Jurkat, Clone E6-1 (cell line): Measurements from ENCODE around the gene EEF2K.
"Not testable (repeated sequence)": the region's sequence is repeated elsewhere in the genome, so short reads cannot be mapped to it uniquely, and the experiment has no call there.

Experiments
- DNase-seq: peaks from one replicate; pipeline ENCODE4 v3.0.0-alpha.2; 2011; ENCODE audit warnings: low read depth, low spot score
- H3K4me3 ChIP-seq: 2 replicates; pipeline ENCODE4 v1.5.1; 2011; ENCODE audit warnings: mild to moderate bottlenecking, low read length, control low read depth, moderate library complexity

Gene EEF2K

GRCh38 chr16:22206842-22207714, 1.0 kb downstream of the EEF2K start:
- DNase-seq, result no peak

DNA sequence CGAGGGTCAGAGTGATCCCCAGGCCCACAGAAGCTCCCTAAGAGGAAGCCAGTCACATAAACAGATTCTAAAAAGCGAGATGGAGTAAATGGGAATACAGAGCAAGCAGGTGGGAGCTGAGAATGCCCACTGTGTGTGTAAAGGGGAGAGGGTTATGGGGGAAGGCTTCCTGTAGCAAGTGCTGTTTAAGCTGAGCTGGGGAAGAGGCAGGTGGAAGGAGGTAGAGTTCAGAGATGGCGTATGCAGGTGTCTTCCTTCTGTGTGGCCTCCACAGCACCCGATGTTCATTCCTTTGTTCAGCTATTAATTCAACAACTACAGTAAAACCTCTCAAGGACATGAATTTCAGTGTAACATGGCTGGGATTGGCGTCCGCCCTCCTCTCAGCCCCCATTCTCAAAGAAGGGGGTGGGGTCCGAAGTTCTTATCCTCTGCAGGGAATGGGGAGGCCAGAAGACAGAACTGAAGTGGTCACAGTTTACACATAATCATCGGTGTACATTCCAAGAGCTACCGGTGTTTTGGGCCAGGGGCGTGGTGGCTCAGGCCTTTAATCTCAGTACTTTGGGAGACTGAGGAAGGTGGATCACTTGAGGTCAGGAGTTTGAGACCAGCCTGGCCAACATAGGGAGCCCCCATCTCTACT, 1.8 kb downstream of the EEF2K start:
- no peak for DNase-seq
- H3K4me3 ChIP-seq, result peak overlapping the region; percentile 82

More at GRCh38 chr16:22206842-22207714, 1.0 kb downstream of the EEF2K start:
- peak overlapping the region; percentile 82 for H3K4me3 ChIP-seq

DNA sequence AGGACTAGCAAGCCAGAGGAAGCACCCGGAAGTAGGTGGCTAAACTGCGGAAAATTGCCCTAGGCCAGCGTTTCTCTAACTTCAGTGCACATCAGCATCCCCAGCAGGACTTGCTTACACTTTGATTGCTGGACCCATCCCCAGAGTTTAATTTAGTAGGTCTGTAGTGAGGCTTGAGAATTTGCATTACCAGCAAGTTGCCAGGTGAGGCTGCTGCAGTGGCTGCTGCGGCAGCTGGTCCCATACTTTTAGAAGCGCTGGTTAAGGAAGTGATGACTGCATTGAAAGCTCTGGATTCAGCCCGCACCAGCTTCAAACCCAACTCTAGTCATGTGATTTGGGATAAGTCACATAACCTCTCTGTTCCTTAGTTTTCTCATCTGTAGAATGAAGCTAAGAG, 4.2 kb downstream of the EEF2K start:
- H3K4me3 ChIP-seq, result no peak overlapping the region
- DNase-seq, result no peak

- no peak for DNase-seq
- H3K4me3 ChIP-seq, result no peak overlapping the region
Observed at GRCh38 chr16:22210854-22211253, 4.8 kb downstream of the EEF2K start.

- no peak for DNase-seq
Observed at GRCh38 chr16:22213236-22213635, 7.2 kb downstream of the EEF2K start.

DNA sequence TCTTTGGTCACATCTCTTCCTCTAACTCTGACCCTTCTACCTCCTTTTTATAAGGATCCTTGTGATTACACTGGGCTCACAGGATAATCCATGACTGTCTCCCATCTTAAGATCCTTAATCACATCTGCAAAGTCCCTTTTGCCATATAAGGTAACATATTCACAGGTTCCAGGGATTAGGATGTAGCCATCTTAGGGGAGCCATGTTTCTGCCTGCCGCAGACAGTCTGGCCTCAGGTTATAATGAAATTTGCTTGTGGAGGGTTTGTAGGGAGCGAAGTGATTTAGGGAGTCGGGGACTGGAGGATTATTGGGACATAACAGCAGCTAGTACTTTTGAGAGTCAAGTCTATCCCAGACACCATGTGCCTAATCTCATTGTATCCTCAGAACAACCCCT, 7.7 kb downstream of the EEF2K start:
- no peak overlapping the region for H3K4me3 ChIP-seq
- no peak for DNase-seq

More at GRCh38 chr16:22213236-22213635, 7.2 kb downstream of the EEF2K start:
- H3K4me3 ChIP-seq, result no peak overlapping the region

DNA sequence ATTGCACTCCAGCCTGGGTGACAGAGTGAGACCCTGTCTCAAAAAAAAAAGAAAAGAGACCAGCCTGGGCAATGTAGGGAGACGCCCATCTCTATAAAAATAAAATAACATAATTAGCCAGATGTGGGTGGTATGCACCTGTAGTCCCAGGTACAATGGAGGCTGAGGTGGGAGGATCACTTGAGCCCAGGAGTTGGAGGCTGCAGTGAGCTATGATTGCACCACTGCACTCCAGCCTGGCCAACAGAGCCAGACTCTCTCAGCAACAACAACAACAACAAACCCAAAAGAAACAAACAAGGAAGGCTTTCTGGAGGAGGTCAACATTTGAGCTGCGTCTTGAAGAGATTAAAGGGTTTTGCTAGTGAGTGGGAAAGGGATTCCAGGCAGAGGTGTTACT, 8.3 kb downstream of the EEF2K start:
- no peak for DNase-seq
- no peak overlapping the region for H3K4me3 ChIP-seq

DNA sequence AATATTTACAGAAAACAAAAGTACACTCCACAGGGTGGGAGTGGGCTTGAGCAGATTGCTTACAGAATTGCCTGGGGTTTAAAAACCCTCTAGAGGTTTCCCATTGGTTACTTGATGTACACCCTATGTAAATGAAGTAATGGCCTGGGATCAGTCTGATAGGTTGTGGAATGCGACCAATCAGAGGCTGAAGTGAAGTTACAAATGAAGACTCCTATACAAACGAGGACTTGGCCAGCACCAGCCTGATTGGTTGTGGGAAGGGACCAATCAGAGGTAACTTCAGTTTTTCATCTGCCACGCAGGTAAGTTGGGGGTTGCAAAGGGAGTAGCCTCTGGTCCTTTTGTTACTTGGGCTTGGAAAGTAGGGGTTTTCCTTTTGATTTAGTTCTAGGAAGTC, 8.8 kb downstream of the EEF2K start:
- no peak overlapping the region for H3K4me3 ChIP-seq
- DNase-seq, result no peak

DNA sequence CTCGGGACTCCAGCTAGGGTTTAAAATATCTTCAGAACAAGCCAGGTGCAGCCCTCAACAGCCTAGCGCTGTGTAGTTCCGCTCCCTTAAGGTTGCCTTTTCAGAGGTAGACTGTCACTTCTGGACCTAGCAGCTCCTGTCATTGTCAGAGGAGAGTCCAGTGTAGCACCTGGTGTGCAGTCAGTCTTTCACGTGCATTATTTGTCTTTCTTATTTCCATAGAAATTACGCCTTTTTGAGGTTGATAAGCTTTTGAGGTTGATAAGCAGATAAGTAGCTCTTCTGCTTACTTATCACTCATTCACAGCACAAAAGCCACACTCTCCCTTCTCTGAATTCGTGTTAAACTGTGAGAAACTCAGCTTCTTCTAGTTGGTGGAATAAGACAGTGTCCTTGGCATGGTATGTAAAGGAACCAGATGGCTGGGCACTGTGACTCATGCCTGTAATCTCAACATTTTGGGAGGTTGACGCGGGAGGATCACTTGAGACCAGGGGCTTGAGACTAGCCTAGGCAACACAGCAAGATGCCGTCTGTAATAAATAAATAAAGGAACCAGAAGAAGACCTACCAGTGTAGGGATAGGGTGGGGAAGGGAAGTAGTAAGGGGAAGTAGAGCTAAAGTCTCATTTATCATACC, 10.2 kb downstream of the EEF2K start:
- no peak overlapping the region for H3K4me3 ChIP-seq
- DNase-seq, result peak; percentile 82

DNA sequence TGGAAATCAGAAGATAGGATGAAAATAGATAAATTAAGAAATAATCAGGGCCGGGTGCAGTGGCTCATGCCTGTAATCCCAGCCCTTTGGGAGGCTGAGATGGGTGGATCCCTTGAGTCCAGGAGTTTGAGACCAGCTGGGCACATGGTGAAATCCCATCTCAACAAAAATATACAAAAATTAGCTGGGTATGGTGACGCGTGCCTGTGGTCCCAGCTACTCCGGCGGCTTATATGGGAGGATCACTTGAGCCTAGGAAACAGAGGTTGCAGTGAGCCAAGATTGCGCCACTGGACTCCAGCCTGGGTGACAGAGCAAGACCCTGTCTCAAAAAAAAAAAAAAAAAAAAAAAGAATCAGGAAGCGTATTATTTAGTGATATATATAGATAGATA, 10.8 kb downstream of the EEF2K start:
- not testable (repeated sequence) for DNase-seq, H3K4me3 ChIP-seq

DNA sequence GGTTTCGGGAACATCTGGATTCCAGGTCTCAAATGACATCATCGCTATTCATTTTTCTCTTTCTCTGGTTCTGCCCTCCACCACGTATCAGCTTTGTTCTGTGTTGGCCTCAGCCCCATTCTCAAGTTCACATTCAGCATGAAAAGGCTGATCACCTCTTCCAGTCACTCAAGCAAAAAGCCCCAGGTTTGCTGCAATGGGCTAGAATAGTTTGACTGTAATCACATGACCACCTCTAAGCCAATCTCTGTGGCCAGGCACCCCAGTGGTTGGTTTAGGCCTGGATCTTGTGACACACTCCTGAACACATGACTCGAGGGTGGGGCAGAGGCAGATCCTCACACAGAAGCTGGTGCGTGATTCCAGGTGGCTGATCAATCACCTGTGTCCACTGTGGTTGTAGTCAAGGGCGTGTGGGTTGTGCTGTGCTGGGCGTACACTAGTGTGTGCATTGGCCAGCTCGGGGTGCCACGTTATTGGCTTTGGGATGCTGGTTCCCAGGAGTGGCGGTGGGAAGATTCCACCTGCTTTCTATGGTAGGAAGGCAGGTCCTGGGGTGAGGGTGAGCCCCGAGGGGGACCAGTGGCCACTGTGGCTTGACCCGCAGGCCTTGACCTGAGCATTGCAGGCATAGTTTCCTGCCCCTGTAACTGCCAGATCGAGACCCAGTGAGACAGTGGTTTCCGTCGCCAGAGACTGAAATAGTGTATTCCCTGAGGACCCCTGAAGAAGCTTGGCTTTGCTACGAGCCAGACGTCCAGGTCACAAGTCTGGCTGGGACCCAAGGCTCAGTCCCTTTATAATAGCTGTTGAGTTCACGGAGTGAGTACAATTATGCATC, 12.0 kb downstream of the EEF2K start:
- no peak overlapping the region for H3K4me3 ChIP-seq
- DNase-seq, result no peak

DNA sequence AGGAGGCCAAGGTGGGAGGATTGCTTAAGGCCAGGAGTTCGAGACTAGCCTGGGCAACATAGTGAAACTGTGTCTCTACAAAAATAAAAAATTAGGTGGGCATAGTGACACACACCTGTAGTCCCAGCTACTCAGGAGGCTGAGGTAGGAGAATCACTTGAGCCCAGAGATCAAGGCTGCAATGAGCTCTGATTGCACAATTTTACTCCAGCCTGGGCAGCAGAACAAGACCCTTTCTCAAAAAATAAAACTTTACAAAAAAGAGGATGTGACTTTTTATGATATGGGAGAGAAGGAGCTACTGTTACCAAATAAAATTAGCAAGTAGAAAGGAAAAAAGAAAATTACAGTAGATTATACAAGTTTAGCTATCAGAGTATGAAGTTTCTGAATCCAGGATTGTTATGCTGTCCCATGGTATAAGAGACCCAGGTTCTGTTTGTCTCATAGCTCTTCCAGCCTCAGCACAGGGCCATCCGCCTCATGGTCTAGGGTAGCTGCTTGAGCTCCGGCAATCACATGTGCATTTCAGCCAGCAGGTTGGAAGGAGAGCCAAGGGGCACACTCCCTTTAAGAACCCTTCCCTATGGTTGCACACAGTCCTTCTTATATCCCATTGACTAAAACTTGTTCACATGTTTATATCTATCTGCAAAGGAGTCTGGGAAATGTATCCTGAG, 13.5 kb downstream of the EEF2K start:
- no peak for DNase-seq

DNA sequence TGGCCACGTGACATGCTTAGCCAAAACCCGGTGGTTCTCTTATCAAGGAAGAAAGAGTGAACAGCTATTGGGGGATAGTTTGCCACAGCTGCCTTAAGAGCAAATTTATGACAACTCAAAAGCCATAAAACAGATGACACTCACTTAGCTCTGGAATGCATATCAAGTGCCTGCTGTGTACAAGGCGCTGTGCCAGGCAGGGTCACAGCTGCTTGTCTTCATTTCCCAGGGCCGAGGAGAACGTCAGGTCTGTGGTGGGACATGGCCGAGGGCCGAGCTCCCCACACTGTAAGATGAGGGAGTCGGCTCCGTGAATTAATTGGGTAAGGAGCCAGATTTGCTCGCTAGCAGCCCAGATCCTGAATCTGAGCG, 14.0 kb downstream of the EEF2K start:
- no peak for DNase-seq
- no peak overlapping the region for H3K4me3 ChIP-seq

More for the DNA sequence above, 13.5 kb downstream of the EEF2K start:
- H3K4me3 ChIP-seq, result no peak overlapping the region

DNA sequence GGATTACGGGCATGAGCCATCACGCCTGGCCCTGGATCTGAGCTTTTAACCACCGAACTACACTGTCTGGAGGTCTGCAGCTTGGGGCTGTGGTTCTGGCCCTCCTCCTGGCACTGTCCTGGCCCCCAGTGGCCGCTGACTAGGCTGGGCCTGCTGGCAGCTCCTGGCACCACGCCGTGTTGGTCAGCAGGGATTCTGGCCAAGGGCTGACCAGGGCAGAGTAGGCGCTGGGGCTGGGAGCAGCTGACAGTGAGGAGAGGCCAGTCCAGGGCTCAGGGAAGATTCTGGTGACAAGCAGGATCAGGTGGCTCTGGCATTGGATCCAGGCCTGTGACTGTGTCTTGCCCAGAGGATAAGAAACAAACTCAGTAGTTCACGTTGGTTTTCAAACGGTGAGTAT, 14.6 kb downstream of the EEF2K start:
- no peak overlapping the region for H3K4me3 ChIP-seq
- DNase-seq, result no peak

DNA sequence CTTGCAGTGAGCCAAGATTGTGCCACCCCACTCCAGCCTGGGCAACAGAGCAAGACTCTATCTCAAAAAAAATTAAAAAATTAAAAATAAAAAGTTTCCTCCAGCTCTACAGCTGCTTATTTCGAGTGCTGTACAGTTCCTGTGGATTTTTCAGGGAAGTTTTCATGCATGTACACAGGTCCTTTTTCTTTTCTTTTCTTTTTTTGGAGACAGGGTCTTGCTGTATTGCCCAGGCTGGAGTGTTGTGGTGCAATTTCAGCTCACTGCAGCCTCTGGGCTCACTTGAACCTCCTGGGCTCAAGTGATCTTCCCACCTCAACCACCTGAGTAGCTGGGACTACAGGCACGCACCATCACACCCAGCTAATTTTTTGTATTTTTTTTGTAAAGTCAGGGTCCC, 15.9 kb downstream of the EEF2K start:
- H3K4me3 ChIP-seq, result no peak overlapping the region
- DNase-seq, result no peak

DNA sequence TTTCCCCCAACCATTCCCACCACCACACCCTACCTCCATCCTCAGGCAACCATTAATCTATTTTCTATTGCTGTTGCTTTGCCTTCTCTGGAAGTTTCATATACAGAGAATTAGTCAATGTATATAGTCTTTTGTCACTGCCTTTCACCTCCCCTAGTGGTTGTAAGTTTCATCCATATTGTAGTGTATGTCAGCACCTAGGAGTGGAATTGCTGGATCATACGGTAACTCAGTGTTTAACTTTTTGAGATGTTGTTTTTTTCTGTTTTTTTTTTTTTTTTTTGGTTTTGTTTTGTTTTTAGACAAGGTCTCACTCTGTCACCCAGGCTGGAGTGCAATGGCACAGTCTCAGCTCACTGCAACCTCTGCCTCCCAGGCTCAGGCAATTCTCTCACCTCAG, 16.9 kb downstream of the EEF2K start:
- no peak overlapping the region for H3K4me3 ChIP-seq
- DNase-seq, result no peak

- DNase-seq, result no peak
- H3K4me3 ChIP-seq, result no peak overlapping the region
Observed at GRCh38 chr16:22225060-22225459, 19.0 kb downstream of the EEF2K start.

GRCh38 chr16:22229889-22230288, 23.8 kb downstream of the EEF2K start:
- no peak for DNase-seq

More at GRCh38 chr16:22229889-22230288, 23.8 kb downstream of the EEF2K start:
- no peak overlapping the region for H3K4me3 ChIP-seq
